ENCODE measurements around the gene EIF2S1. TPM values are rescaled to one million over a fixed set of nuclear protein-coding genes. Genes with fewer than 3 reads are reported as not detected.

The EIF2S1 gene
- total RNA-seq, 2 experiments from 2014 or later, result 120 to 129 TPM

- Mint-ChIP-seq H3K4me3 (no peak overlapping the region), H3K4me1 (peaks cover 14% of the 10 kb centered on the region), H3K9me3 (no peaks in the 10 kb centered on the region), H3K27me3 (peaks cover 5% of the 10 kb centered on the region), H3K36me3 (ENCODE audit: low read depth) (no peaks in the 10 kb centered on the region), H3K27ac (no peak overlapping the region)
- CTCF ChIA-PET, result interaction anchor here (0.8 to 1.1 kb wide), 2 partner anchors 9 to 286 kb away, joined by 3 read pairs; no protein-coding TSS in a partner anchor
- POLR2A ChIA-PET, result no interaction called here
- no peak for DNase-seq
These were observed 58.5 kb downstream of the EIF2S1 start for GRCh38 chr14:67418401-67419191.

GRCh38 chr14:67420102-67420739 lies 60.1 kb downstream of the EIF2S1 start:
- ChIA-PET POLR2A (no interaction called here), CTCF (interaction anchor here (0.6 to 2.5 kb wide), 8 partner anchors 10 to 284 kb away, joined by 3 to 11 read pairs (median 4); no protein-coding TSS in a partner anchor)
- Mint-ChIP-seq H3K36me3 (ENCODE audit: low read depth) (no peaks in the 10 kb centered on the region), H3K4me1 (peaks cover 5% of the 10 kb centered on the region), H3K4me3 (no peak overlapping the region), H3K27ac (no peak overlapping the region), H3K9me3 (no peaks in the 10 kb centered on the region), H3K27me3 (peaks cover 11% of the 10 kb centered on the region)
- DNase-seq, result peak; percentile 50

GRCh38 chr14:67421356-67422224 lies 61.5 kb downstream of the EIF2S1 start:
- ChIA-PET CTCF (interaction anchor here (1.3 to 2.5 kb wide), 3 partner anchors 149 to 197 kb away, joined by 3 to 8 read pairs (median 5); no protein-coding TSS in a partner anchor), POLR2A (no interaction called here)
- no peak for DNase-seq
- Mint-ChIP-seq H3K4me3 (no peak overlapping the region), H3K36me3 (ENCODE audit: low read depth) (no peaks in the 10 kb centered on the region), H3K27ac (no peak overlapping the region), H3K27me3 (peaks cover 21% of the 10 kb centered on the region), H3K9me3 (no peaks in the 10 kb centered on the region), H3K4me1 (peaks cover 5% of the 10 kb centered on the region)

DNA sequence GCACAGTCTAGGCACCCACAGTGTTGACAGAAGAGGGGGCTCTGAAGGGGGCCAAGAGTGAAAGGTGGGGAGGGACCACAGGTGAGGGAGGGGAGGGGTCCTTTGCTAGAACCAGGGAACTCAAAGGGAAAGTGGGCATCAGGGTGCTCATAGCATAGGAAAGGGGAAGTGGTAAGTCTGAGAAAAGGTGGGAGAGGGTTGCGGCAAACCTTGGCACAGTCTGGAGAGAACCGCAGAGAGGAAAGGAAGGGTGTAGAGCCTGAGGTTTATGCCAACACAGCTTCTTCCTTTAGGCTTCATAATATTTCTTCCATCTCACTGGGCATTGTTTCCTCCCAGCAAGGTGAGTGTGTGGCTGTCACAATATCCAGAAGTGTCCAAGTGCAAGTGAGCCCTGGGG lies 63.3 kb downstream of the EIF2S1 start:
- peaks cover 5% of the 10 kb centered on the region for H3K4me1 Mint-ChIP-seq
- DNase-seq, result no peak
- CTCF ChIA-PET, result interaction anchor here (0.6 to 1.3 kb wide), 2 partner anchors 108 to 177 kb away, joined by 3 to 4 read pairs; no protein-coding TSS in a partner anchor
- no peaks in the 10 kb centered on the region for H3K9me3 Mint-ChIP-seq
- peaks cover 29% of the 10 kb centered on the region for H3K27me3 Mint-ChIP-seq
- no peaks in the 10 kb centered on the region for H3K36me3 Mint-ChIP-seq (ENCODE audit: low read depth)
- no peak overlapping the region for H3K27ac Mint-ChIP-seq
- POLR2A ChIA-PET, result no interaction called here
- no peak overlapping the region for H3K4me3 Mint-ChIP-seq

DNA sequence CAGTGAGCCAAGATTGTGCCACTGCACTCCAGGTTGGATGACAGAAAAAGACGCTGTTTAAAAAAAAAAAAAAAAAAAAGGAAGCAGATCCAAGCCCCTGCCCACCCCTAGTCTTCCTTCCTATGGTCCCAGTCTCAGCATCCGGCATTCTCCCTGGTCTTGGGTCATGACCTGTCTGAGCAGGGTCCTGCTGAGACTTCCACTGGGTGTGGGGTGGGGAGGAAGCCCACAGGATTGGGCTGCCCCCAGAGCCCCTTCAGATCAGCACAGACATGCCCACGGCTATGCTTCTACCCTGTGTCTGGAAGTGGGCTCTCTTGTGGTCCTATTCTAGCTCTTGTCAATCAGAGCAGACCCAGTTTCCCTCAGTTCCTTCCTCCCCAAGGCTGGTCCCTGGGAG lies 64.4 kb downstream of the EIF2S1 start:
- Mint-ChIP-seq H3K9me3 (no peaks in the 10 kb centered on the region), H3K27me3 (peaks cover 32% of the 10 kb centered on the region), H3K36me3 (ENCODE audit: low read depth) (no peaks in the 10 kb centered on the region), H3K4me1 (peaks cover 5% of the 10 kb centered on the region), H3K27ac (no peak overlapping the region), H3K4me3 (no peak overlapping the region)
- CTCF ChIA-PET, result interaction anchor here (0.6 to 7.9 kb wide), 7 partner anchors 43 to 280 kb away, joined by 3 to 137 read pairs (median 4); no protein-coding TSS in a partner anchor
- no peak for DNase-seq
- POLR2A ChIA-PET, result interaction anchor here (0.9 to 1.6 kb wide), 2 partner anchors 147 to 175 kb away, joined by 3 to 4 read pairs; partner anchors contain the start of gene PIGH

DNA sequence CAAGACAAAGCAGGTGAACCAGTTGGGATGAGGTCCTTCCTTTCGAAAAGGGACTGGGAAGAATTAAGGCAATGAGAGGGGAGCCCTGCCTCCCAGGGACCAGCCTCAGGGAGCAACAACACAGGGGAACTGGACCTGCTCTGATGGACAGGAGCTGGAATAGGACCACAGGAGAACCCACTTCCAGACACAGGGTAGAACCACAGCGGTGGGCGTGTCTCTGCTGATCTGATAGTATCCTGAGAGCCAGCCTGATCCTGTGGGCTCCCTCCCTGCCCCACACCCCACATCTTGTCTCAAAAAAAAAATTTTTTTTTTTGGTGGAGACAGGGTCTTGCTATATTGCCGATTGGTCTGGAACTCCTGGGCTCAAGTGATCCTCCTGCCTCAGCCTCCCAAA lies 65.5 kb downstream of the EIF2S1 start:
- Mint-ChIP-seq H3K27ac (no peak overlapping the region), H3K4me1 (peaks cover 5% of the 10 kb centered on the region), H3K9me3 (no peaks in the 10 kb centered on the region), H3K4me3 (no peak overlapping the region), H3K27me3 (peaks cover 35% of the 10 kb centered on the region), H3K36me3 (ENCODE audit: low read depth) (no peaks in the 10 kb centered on the region)
- POLR2A ChIA-PET, result interaction anchor here (1.6 kb wide), 1 partner anchor 146 kb away, joined by 4 read pairs; no protein-coding TSS in a partner anchor
- CTCF ChIA-PET, result interaction anchor here (1.9 to 7.9 kb wide), 4 partner anchors 146 to 279 kb away, joined by 7 to 137 read pairs (median 22); partner anchors contain the start of gene PIGH
- no peak for DNase-seq

GRCh38 chr14:67426161-67426560 lies 66.0 kb downstream of the EIF2S1 start:
- ChIA-PET CTCF (interaction anchor here (0.8 to 7.9 kb wide), 18 partner anchors 10 to 278 kb away, joined by 3 to 137 read pairs (median 6); partner anchors contain the start of genes PIGH and PLEK2), POLR2A (interaction anchor here (1.9 kb wide), 1 partner anchor 278 kb away, joined by 5 read pairs; no protein-coding TSS in a partner anchor)
- Mint-ChIP-seq H3K36me3 (ENCODE audit: low read depth) (no peaks in the 10 kb centered on the region), H3K4me1 (peaks cover 5% of the 10 kb centered on the region), H3K9me3 (no peaks in the 10 kb centered on the region), H3K4me3 (no peak overlapping the region), H3K27me3 (peaks cover 37% of the 10 kb centered on the region), H3K27ac (no peak overlapping the region)
- DNase-seq, result no peak

DNA sequence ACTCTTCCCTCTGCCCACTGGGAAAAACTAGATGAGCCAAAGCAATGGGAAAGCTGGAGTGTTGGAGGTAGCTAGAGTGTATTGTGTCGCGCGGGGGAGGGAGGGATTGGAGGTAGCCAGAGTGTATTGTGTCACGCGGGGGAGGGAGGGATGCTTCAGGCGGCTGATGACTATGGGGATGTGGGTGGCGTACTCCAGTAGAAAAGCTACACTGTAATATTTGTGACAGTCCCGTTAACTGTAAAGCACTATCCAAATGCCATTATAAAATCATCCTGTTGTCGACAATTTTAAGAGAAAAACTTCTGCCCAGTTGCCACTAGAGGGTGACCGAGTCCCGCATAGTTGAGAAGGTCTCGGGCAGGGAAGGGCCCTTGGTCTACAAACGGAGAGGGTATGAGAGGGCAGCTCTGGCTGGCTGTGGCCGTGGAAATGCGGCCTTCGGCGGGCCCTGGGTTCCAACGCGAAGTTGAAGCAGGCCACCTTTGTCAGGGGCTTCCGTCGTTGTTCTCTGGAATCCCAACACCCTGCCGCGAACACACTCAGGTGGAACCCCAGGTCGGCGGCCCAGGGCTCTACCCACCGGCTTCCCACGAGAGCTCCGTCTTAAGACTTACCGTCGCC lies 67.0 kb downstream of the EIF2S1 start:
- Mint-ChIP-seq H3K36me3 (ENCODE audit: low read depth) (no peaks in the 10 kb centered on the region), H3K4me1 (peaks cover 5% of the 10 kb centered on the region), H3K27ac (no peak overlapping the region), H3K27me3 (peaks cover 37% of the 10 kb centered on the region), H3K9me3 (no peaks in the 10 kb centered on the region), H3K4me3 (no peak overlapping the region)
- peak; percentile 76 for DNase-seq
- ChIA-PET POLR2A (interaction anchor here (1.0 to 1.9 kb wide), 4 partner anchors 12 to 277 kb away, joined by 3 to 5 read pairs (median 4); no protein-coding TSS in a partner anchor), CTCF (interaction anchor here (0.6 to 7.9 kb wide), 35 partner anchors 9 to 281 kb away, joined by 3 to 137 read pairs (median 4); partner anchors contain the start of genes PIGH, PLEK2, PLEKHH1 and TMEM229B)

GRCh38 chr14:67428501-67429031 lies 68.4 kb downstream of the EIF2S1 start:
- Mint-ChIP-seq H3K27me3 (peaks cover 42% of the 10 kb centered on the region), H3K36me3 (ENCODE audit: low read depth) (no peaks in the 10 kb centered on the region), H3K27ac (no peak overlapping the region), H3K4me3 (no peak overlapping the region), H3K9me3 (no peaks in the 10 kb centered on the region), H3K4me1 (peaks cover under 1% of the 10 kb centered on the region)
- no peak for DNase-seq
- CTCF ChIA-PET, result interaction anchor here (0.6 to 7.9 kb wide), 12 partner anchors 23 to 494 kb away, joined by 3 to 137 read pairs (median 6); partner anchors contain the start of gene PIGH
- POLR2A ChIA-PET, result interaction anchor here (1.0 to 2.2 kb wide), 2 partner anchors 11 to 172 kb away, joined by 3 to 6 read pairs; partner anchors contain the start of gene PIGH

GRCh38 chr14:67429510-67430205 lies 69.5 kb downstream of the EIF2S1 start:
- ChIA-PET POLR2A (interaction anchor here (2.2 kb wide), 1 partner anchor 170 kb away, joined by 6 read pairs; the partner anchor contains the start of gene PIGH), CTCF (interaction anchor here (0.7 to 7.9 kb wide), 3 partner anchors 139 to 274 kb away, joined by 4 to 137 read pairs (median 37); no protein-coding TSS in a partner anchor)
- H3K27ac Mint-ChIP-seq, result no peak overlapping the region
- H3K4me1 Mint-ChIP-seq, result peaks cover 2% of the 10 kb centered on the region
- DNase-seq, result no peak
- H3K36me3 Mint-ChIP-seq (ENCODE audit: low read depth), result no peaks in the 10 kb centered on the region
- no peaks in the 10 kb centered on the region for H3K9me3 Mint-ChIP-seq
- H3K27me3 Mint-ChIP-seq, result peaks cover 48% of the 10 kb centered on the region
- no peak overlapping the region for H3K4me3 Mint-ChIP-seq

DNA sequence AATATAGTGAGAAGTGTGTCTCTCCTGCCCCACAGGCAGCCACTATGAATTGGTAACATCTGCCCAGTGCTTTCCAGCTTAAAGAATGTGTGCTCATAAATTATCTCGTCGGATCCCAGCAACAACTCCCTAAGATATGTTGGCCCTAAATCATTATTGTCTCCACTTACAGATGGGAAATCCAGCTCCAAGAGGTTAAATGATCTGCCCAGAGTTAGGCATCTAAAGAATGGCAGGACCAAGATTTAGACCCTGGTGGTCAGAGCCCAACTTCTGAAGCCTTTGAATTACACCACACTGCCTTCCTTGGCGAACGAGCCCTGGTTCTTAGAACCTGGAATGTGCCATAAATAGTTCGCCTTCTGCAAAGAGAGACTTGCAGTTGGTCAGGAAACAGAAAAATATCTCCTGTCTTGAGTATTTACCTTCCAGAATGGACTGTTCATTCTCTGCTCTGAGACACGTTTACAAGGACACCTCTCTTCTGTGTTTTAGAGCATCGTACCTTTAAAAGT lies 72.0 kb downstream of the EIF2S1 start:
- Mint-ChIP-seq H3K27ac (no peak overlapping the region), H3K36me3 (ENCODE audit: low read depth) (no peaks in the 10 kb centered on the region), H3K9me3 (no peaks in the 10 kb centered on the region), H3K4me1 (peaks cover 2% of the 10 kb centered on the region), H3K4me3 (no peak overlapping the region), H3K27me3 (peaks cover 38% of the 10 kb centered on the region)
- CTCF ChIA-PET, result interaction anchor here (0.7 to 7.9 kb wide), 4 partner anchors 12 to 139 kb away, joined by 3 to 137 read pairs (median 4); no protein-coding TSS in a partner anchor
- DNase-seq, result no peak
- POLR2A ChIA-PET, result no interaction called here

Data from activated CD4-positive, alpha-beta memory T cell treated with anti-CD3 and anti-CD28 coated beads, Interleukin-2, amount 10 ng/mL, durations not matched to agents 7 days and 5 days (primary cell).